ENCODE results near the gene BMI1.
"Not testable (repeated sequence)": the region's sequence is repeated elsewhere in the genome, so short reads cannot be mapped to it uniquely, and the experiment has no call there.

Gene BMI1

GRCh38 chr10:22338185-22338900, 17.4 kb downstream of the BMI1 start:
- no peak for FAIRE-seq
- no peak for DNase-seq (ENCODE audit: extremely low spot score, insufficient read length, low read depth)

GRCh38 chr10:22338931-22339330, 18.0 kb downstream of the BMI1 start:
- DNase-seq (ENCODE audit: extremely low spot score, insufficient read length, low read depth) (no peak), FAIRE-seq (no peak)

- no peak for FAIRE-seq
- DNase-seq (ENCODE audit: extremely low spot score, insufficient read length, low read depth): no peak
Observed at GRCh38 chr10:22339761-22340328, 18.9 kb downstream of the BMI1 start.

GRCh38 chr10:22340329-22341189, 19.7 kb downstream of the BMI1 start:
- no peak for DNase-seq (ENCODE audit: extremely low spot score, insufficient read length, low read depth)
- peak; percentile 85 for FAIRE-seq

- FAIRE-seq (no peak), DNase-seq (ENCODE audit: extremely low spot score, insufficient read length, low read depth) (no peak)
Observed at GRCh38 chr10:22341190-22341925, 20.5 kb downstream of the BMI1 start.

- FAIRE-seq (no peak), DNase-seq (ENCODE audit: extremely low spot score, insufficient read length, low read depth) (no peak)
Observed at GRCh38 chr10:22341926-22342196, 21.0 kb downstream of the BMI1 start.

- DNase-seq (ENCODE audit: extremely low spot score, insufficient read length, low read depth): no peak
- FAIRE-seq: no peak
Observed at GRCh38 chr10:22342421-22342820, 21.5 kb downstream of the BMI1 start.

- DNase-seq (ENCODE audit: extremely low spot score, insufficient read length, low read depth): no peak
- FAIRE-seq: no peak
Observed at GRCh38 chr10:22343731-22344130, 22.8 kb downstream of the BMI1 start.

- no peak for DNase-seq (ENCODE audit: extremely low spot score, insufficient read length, low read depth)
- FAIRE-seq: peak; percentile 77
Observed at GRCh38 chr10:22344249-22344648, 23.4 kb downstream of the BMI1 start.

GRCh38 chr10:22344781-22345300, 23.9 kb downstream of the BMI1 start:
- peak; percentile 53 for FAIRE-seq
- no peak for DNase-seq (ENCODE audit: extremely low spot score, insufficient read length, low read depth)

GRCh38 chr10:22345301-22346095, 24.6 kb downstream of the BMI1 start, which contains the start of gene SPAG6:
SPAG6 (plus strand) TSS chr10:22345496; CDS start chr10:22345612, 116 bp downstream.
- FAIRE-seq (peak; percentile 26), DNase-seq (ENCODE audit: extremely low spot score, insufficient read length, low read depth) (no peak)

GRCh38 chr10:22346096-22346661, 25.3 kb downstream of the BMI1 start:
- DNase-seq (ENCODE audit: extremely low spot score, insufficient read length, low read depth): no peak
- FAIRE-seq: peak; percentile 9

GRCh38 chr10:22349755-22350154, 28.9 kb downstream of the BMI1 start:
- FAIRE-seq (no peak), DNase-seq (ENCODE audit: extremely low spot score, insufficient read length, low read depth) (no peak)

- no peak for FAIRE-seq
- no peak for DNase-seq (ENCODE audit: extremely low spot score, insufficient read length, low read depth)
Observed at GRCh38 chr10:22351131-22351703, 30.3 kb downstream of the BMI1 start.

- DNase-seq (ENCODE audit: extremely low spot score, insufficient read length, low read depth) (no peak), FAIRE-seq (no peak)
Observed at GRCh38 chr10:22356324-22356873, 35.5 kb downstream of the BMI1 start.

GRCh38 chr10:22357770-22358169, 36.9 kb downstream of the BMI1 start:
- not testable (repeated sequence) for DNase-seq (ENCODE audit: extremely low spot score, insufficient read length, low read depth); FAIRE-seq

GRCh38 chr10:22363305-22363704, 42.4 kb downstream of the BMI1 start:
- DNase-seq (ENCODE audit: extremely low spot score, insufficient read length, low read depth) (no peak), FAIRE-seq (no peak)

GRCh38 chr10:22364407-22365140, 43.7 kb downstream of the BMI1 start:
- DNase-seq (ENCODE audit: extremely low spot score, insufficient read length, low read depth) (no peak), FAIRE-seq (no peak)

Data from GM18507 (cell line).